Islet precursor cell (in vitro differentiated cells): Measurements from ENCODE around the gene TUBA4B.
"Not testable (repeated sequence)": the region's sequence is repeated elsewhere in the genome, so short reads cannot be mapped to it uniquely, and the experiment has no call there.

Experiments
- DNase-seq: peaks from one replicate; pipeline ENCODE4 v3.0.0-alpha.2; 2018

Gene TUBA4B

GRCh38 chr2:219293736-219294231 is 40.7 kb downstream of the TUBA4B start:
- DNase-seq = peak; percentile 40

GRCh38 chr2:219294356-219295351 is 41.6 kb downstream of the TUBA4B start:
- peak; percentile 94 for DNase-seq

GRCh38 chr2:219296142-219296541 is 43.1 kb downstream of the TUBA4B start:
- DNase-seq = no peak

GRCh38 chr2:219296631-219297391 is 43.8 kb downstream of the TUBA4B start:
- no peak for DNase-seq

GRCh38 chr2:219297766-219298456 is 44.9 kb downstream of the TUBA4B start:
- DNase-seq = no peak

GRCh38 chr2:219298759-219299371 is 45.8 kb downstream of the TUBA4B start:
- peak; percentile 92 for DNase-seq

GRCh38 chr2:219299372-219299760 is 46.3 kb downstream of the TUBA4B start:
- no peak for DNase-seq

GRCh38 chr2:219300022-219300421 is 47.0 kb downstream of the TUBA4B start:
- DNase-seq = no peak

GRCh38 chr2:219302412-219302968 is 49.4 kb downstream of the TUBA4B start:
- DNase-seq = no peak

GRCh38 chr2:219304223-219304622 is 51.2 kb downstream of the TUBA4B start:
- DNase-seq = no peak

- DNase-seq = no peak
Observed at GRCh38 chr2:219306047-219306446, 53.0 kb downstream of the TUBA4B start.

- peak; percentile 95 for DNase-seq
Observed at GRCh38 chr2:219308142-219309101, 55.4 kb downstream of the TUBA4B start.

GRCh38 chr2:219309278-219309677 is 56.2 kb downstream of the TUBA4B start, which contains the start of gene PTPRN:
TSS of gene PTPRN (minus strand) at chr2:219309401. CDS start at chr2:219309332, 69 bp downstream.
- DNase-seq = peak; percentile 82

- DNase-seq = not testable (repeated sequence)
Observed at GRCh38 chr2:219312683-219313263, 59.7 kb downstream of the TUBA4B start.

- DNase-seq = no peak
Observed at GRCh38 chr2:219314804-219315468, 61.9 kb downstream of the TUBA4B start.
